Fibroblast of mammary gland (primary cell): ENCODE measurements around the gene ELFN1.

Experiments
- DNase-seq: peaks from one replicate; pipeline ENCODE4 v3.0.0-alpha.2; 2010; ENCODE audit warnings: low read depth
- H3K4me3 ChIP-seq: 2 replicates; pipeline ENCODE4 v1.5.1; 2011; ENCODE audit warnings: low read depth, mild to moderate bottlenecking, low read length, moderate library complexity; ENCODE audit not compliant: control insufficient read depth
- TF ChIP-seq, protein P1 (sequence below): conservative IDR thresholded peaks from 2 replicates; pipeline ENCODE4 v1.5.1; 2011; ENCODE audit warnings: low read depth, low read length, inconsistent platforms; ENCODE audit not compliant: control insufficient read depth, insufficient read depth

ELFN1 gene

DNA sequence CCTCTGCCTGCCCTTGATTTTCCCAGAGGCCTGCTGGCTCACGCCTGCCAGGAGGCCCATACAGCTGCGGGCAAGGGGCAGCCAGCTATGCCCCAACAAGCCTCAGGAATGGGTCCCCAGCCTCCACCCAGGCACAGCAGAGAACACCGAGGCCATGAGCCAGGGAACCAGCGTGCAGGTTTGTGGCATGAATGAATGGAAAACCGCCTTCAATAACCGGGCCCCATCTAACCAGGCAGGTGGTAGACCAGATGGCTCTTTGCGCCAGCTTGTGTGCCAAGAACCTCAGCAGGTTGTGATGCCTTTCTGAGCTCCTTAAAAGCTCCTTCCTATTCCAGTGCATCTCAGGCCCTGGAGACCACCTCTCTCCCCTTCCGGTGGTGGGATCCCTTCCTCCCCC is 50.2 kb downstream of the ELFN1 start:
- no peak overlapping the region for H3K4me3 ChIP-seq
- TF ChIP-seq, protein P1, sequence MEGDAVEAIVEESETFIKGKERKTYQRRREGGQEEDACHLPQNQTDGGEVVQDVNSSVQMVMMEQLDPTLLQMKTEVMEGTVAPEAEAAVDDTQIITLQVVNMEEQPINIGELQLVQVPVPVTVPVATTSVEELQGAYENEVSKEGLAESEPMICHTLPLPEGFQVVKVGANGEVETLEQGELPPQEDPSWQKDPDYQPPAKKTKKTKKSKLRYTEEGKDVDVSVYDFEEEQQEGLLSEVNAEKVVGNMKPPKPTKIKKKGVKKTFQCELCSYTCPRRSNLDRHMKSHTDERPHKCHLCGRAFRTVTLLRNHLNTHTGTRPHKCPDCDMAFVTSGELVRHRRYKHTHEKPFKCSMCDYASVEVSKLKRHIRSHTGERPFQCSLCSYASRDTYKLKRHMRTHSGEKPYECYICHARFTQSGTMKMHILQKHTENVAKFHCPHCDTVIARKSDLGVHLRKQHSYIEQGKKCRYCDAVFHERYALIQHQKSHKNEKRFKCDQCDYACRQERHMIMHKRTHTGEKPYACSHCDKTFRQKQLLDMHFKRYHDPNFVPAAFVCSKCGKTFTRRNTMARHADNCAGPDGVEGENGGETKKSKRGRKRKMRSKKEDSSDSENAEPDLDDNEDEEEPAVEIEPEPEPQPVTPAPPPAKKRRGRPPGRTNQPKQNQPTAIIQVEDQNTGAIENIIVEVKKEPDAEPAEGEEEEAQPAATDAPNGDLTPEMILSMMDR = no peak
- DNase-seq = no peak

DNA sequence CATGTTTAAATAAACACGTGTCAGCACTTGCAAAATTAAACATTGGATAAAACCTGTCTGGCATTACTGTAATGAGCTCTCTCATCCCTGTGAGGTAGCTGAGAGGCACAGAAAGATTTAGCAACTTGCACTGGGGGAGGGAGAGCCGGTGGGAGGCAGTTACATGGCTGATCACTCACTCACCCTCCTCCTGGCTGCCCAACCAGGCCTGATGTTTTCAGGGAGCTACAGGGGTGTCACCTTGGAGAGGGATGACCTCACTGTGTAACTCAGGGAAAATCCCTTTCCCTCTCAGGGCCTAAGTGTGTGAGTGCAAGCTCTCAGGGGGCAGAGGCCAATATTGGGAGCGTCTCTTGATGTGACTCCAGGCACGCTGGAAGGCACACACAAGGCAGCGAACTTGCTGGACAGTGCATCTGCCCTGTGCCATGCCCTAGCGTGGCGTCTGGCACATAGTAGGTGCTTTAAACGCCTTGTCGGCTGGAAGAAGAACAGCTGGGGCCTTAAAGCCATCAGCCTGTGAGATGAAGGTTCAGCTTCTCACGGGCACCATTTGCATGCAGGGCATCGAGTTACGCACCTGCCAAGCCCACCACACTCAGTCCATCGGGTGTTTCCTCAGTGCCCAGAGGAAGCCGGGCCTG is 51.1 kb downstream of the ELFN1 start:
- H3K4me3 ChIP-seq = no peak overlapping the region
- TF ChIP-seq, protein P1 = no peak
- DNase-seq = peak; percentile 36

DNA sequence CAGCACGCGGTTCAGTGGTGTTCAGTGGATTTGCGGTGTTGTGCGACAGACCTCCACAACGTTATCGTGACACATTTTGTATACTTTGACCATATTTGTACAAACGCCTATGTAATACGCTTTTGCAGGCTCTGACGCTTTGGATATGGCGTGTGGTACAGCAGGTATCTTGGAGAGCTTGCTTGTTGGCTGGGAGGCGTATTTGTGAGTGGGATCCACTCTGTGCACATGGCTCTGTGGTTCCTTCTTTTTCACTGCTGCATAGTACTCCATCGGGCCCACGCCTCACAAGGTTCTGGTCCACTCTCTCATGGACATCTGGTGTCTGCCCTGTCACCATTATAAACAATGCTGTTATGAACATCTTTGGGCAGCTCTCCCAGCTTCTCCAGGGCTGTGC is 53.2 kb downstream of the ELFN1 start:
- TF ChIP-seq, protein P1 = no peak
- no peak for DNase-seq
- no peak overlapping the region for H3K4me3 ChIP-seq

DNA sequence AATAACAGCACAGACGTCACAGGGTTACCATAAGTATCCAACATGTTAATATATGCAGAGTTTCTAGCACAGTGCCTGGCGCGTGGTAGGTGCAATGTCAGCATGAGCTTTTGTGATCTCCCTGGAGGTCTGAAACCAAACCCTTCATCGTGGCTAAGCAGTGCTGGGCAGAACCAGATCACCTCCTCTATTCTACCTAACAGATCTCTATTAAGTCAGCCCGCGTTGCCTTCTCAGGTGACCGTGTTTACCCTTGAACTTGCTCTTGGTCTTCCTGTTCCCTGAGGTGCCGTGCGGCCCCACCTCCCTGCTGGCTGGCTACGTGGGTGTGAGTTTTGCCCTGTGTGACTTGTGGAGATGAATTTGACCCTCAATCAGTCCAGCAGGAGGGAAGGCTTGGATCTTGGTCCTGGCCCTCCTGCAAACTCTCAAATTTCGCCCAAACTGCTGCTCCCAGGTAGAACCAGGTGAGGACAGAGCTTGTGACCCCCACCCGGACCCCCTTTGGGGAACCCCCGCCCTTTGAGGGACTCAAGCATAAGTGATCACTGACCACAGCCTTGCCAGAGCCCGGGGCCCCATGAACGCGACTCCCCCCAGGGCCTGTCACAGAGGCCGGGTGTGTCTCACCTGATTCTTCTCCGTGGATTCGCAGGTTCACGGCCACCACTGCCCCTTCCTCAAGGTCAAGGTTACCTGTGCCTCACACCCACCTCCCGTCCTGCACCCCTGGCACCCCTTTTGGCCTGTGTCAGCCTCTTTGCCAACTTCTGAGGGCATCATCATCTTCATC is 54.2 kb downstream of the ELFN1 start:
- no peak overlapping the region for H3K4me3 ChIP-seq
- DNase-seq = no peak
- TF ChIP-seq, protein P1 = no peak

DNA sequence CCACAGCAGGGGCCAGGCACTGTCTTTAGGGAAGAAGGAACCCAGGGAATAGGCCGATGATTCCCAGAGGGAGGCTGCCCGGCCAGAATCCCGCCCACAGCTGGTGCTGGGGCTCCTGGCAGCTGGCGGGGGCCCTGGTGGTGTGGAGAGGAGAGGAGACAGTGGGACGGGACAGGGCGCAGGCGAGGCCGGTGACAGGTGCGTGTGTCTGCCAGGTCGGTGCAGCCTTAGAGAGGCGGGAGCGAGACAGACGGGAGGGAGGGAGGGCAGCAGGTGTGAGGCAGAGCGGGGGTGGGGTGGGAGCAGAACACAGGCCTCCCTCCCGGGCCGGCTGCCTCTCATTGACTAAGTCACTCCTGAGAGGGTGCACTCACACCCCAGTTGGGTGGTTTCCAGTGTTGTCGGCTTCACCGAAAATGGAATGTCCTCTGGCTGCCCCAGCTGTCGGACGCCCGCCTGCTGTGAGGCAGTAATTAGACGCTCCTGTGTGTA is 55.2 kb downstream of the ELFN1 start:
- peak; percentile 33 for DNase-seq
- TF ChIP-seq, protein P1 = no peak
- no peak overlapping the region for H3K4me3 ChIP-seq

DNA sequence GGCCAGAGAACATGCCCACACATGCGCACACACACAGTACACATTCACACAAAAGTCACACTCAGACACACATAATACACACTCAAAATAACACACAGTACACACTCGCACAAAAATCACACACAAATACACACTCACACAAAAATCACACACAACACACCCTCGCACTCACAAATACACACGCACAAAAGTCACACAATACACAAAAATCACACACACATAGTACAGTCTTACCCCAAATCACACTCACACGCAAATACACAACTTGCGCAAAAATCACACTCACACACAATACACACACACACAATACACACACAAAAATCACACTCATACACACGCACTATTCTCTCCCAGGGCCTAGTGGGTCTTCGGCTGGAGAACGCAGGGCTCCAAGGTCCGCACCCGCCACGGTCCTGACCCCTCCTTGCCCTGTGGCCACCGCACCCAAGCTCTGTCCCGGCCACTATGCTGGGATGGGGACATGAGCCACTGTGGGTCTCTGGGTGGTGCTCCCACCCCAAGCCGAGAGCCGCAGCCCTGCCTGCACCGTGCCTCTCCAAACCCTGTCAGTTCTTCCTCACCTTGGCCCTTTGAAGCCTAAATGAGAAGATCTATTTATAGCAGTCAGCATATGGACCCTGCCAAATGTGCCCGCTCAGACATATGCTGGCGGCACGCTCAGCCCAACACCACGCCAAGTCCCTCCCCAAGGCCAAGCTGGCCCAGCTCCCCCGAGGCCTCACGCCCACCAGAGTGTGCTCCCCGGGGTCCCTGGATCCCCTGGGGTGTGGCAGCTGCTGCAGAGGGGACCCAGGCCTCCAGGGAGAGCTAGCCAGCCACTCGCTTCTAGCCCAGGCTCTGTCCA is 55.9 kb downstream of the ELFN1 start:
- no peak for DNase-seq
- TF ChIP-seq, protein P1 = no peak
- no peak overlapping the region for H3K4me3 ChIP-seq
